Ovary (tissue), 3 donors: ENCODE results near the gene USP32.

Source experiments
- CTCF ChIP-seq, 3 donors: fragments of 450-650 bp in 2 of 3; fragments of 200-600 bp in 1 of 3; IDR thresholded peaks; one replicate each; pipeline versions ENCODE4 v1.5.1 to v1.8.0; 2016 to 2022; ENCODE audit warnings: antibody characterized with exemption in 3 of 3, mild to moderate bottlenecking in 1 of 3
- EP300 ChIP-seq: sonication (generic); formaldehyde crosslinking; IDR thresholded peaks from one replicate; pipeline ENCODE4 v1.6.1; 2017; ENCODE audit warnings: antibody characterized with exemption
- POLR2A ChIP-seq: fragments of 450-650 bp; IDR thresholded peaks from one replicate; pipeline ENCODE4 v1.6.1; 2017; ENCODE audit warnings: antibody characterized with exemption, mild to moderate bottlenecking, moderate library complexity
- donor health status: DM: no; HTN: no; CAD: no.

DNA sequence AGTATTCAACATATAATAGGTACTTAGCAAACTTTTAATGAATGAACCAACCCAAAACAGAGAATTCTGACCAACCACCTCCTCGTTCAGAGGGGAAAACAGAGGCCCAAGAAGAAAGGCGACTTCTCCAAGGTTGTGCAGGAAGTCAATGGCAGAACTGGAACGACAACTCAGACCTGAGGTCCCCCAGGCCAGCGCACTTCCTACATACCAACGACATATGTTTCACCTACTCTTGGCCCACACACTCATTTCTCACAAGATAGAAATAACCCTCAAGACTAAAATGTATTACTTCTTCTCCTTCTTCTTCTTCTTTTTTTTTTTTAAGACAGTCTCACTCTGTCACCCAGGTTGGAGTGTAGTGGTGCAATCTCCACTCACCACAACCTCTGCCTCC, 44.7 kb upstream of the USP32 start:
- no peak for TF ChIP-seq POLR2A
- no peak for TF ChIP-seq EP300
- no peak for TF ChIP-seq CTCF (IDR thresholded peaks at IDR 0.05)
